Activated CD8-positive, alpha-beta memory T cell treated with anti-CD3 and anti-CD28 coated beads, Interleukin-2, amount 50 U/mL, for 24 hours (primary cell): ENCODE results near the gene HOXB9.

Source experiments
- DNase-seq: peaks from one replicate; pipeline ENCODE4 v3.0.0-alpha.2; 2020; ENCODE audit errors: extremely low read depth

Gene HOXB9

GRCh38 chr17:48583708-48584222 is 42.4 kb downstream of the HOXB9 start:
- no peak for DNase-seq

GRCh38 chr17:48582750-48583069 is 43.4 kb downstream of the HOXB9 start:
- DNase-seq: no peak

- no peak for DNase-seq
Measured at GRCh38 chr17:48579760-48580554, 46.2 kb downstream of the HOXB9 start.

- DNase-seq: no peak
Measured at GRCh38 chr17:48579471-48579759, 46.7 kb downstream of the HOXB9 start.

GRCh38 chr17:48578616-48579470 is 47.3 kb downstream of the HOXB9 start:
- DNase-seq: no peak

- peak; percentile 38 for DNase-seq
Measured at GRCh38 chr17:48577946-48578615, 48.1 kb downstream of the HOXB9 start, which contains the start of gene HOXB4. Gene HOXB4 (minus strand): TSS chr17:48578350. CDS start chr17:48578319, 31 bp downstream.

- no peak for DNase-seq
Measured at GRCh38 chr17:48577330-48577945, 48.7 kb downstream of the HOXB9 start.

- no peak for DNase-seq
Measured at GRCh38 chr17:48576479-48577309, 49.5 kb downstream of the HOXB9 start.

GRCh38 chr17:48575673-48576478 is 50.3 kb downstream of the HOXB9 start:
- DNase-seq: no peak

- no peak for DNase-seq
Measured at GRCh38 chr17:48575066-48575582, 51.0 kb downstream of the HOXB9 start.

- DNase-seq: no peak
Measured at GRCh38 chr17:48574505-48575065, 51.6 kb downstream of the HOXB9 start.

- DNase-seq: no peak
Measured at GRCh38 chr17:48571826-48572417, 54.2 kb downstream of the HOXB9 start.
